ENCODE data around the gene SYPL1.
"Not testable (repeated sequence)": the region's sequence is repeated elsewhere in the genome, so short reads cannot be mapped to it uniquely, and the experiment has no call there.

The SYPL1 gene

DNA sequence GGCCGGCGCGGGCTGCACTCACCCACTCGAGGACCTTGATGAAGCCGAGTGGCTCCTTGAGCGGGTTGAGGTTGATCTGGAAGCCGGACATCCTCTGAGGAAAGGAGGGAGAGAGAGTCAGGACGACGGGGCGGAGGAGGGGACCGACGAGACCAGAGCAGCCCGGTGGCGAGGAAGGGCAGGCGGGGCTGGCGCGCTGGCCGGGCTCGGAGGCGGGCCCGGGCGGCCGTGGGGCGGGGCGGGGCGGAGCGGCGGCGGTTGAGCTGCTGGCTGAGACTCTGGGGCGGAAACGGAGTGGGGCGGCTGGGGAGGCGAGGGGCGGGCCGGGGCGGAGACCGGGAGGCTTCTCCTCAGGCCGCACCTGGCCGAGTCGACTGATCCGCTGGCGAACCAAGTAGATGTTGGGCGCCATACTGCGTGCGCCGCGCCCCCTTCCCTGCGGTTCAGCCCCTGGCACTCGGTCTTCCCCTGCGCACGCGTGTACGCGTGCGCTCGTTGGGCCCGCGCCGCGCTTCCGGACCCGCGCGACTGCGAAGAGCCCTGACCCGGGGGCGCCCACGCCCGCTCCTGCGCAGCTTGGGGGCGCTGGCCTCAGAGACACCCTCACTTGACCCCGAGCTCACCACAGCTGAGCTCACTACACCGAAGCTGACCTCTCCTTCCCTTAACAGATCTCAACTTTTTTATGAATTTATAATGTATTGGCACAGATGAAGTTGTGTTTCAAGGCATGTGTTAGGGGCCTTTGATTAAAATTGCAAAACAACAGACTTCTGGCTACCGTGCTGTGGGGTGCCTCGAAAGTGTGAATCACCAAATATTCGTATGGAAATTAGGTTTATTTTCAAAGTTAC is at the start of gene SYPL1:
TSS of gene SYPL1 (minus strand) at position 195 of the 854 bp plus-strand sequence. CDS start at position 91, 104 bp downstream.
- peak; percentile 96 for DNase-seq (ENCODE audit: low spot score)

DNA sequence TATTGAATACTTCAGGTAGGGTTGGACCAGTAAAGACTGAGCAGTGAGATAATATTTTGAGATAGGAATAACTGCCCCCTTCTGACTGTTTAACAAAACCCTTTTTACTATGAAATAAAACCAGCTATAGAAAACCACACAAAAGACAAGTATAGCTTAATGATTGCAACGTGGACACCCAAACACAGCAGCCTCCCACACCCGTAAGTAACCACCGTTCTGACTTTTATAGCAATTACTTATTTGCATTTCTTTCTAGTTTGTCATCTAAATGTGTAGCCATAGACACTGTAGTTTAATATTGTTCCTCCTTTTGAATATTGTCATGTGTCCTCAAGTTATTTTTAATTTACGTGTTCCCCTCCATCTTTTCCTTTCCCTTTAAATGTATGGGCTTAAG is 42.9 kb upstream of the SYPL1 start:
- DNase-seq (ENCODE audit: low spot score), result no peak

DNA sequence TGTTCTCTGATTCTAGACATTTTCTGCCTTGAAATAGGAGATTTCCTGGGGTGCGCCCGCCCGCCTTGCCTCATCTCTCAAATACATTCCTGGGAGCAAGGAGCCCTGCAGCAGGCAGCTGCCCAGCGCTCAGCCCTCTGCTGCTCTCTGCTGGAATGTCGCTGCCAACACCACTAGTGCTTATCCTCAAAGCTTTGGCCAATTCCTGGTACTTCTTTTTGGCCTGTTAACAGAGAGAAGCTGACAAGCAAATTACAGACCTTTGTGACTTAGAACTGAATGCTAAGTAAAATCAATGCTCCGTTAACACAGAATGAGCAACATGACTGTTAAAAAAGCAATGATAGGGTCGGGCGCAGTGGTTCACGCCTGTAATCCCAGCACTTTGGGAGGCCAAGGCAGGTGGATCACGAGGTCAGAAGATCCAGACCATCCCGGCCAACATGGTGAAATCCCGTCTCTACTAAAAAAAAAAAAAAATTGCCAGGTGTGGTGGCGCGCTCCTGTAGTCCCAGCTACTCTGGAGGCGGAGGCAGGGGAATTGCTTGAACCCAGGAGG is 41.9 kb upstream of the SYPL1 start:
- peak; percentile 80 for DNase-seq (ENCODE audit: low spot score)

DNA sequence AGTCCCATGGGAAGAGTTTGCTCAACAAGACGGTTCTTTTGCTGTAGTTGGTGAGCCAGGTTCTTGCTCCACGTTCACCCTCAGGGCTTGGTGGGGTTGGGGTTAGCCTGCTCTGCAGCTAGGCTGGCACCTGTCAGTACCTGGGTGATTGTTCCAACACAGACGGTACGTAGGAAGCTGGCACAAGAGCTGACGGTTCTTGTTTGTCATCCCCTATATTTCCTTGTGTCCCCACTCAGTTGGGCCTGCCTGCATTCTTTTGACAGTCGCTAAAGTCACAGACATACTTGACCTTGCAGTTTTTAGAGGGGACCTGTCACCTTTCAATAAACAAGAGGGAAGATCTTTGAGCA is 40.2 kb upstream of the SYPL1 start:
- DNase-seq (ENCODE audit: low spot score), result no peak

DNA sequence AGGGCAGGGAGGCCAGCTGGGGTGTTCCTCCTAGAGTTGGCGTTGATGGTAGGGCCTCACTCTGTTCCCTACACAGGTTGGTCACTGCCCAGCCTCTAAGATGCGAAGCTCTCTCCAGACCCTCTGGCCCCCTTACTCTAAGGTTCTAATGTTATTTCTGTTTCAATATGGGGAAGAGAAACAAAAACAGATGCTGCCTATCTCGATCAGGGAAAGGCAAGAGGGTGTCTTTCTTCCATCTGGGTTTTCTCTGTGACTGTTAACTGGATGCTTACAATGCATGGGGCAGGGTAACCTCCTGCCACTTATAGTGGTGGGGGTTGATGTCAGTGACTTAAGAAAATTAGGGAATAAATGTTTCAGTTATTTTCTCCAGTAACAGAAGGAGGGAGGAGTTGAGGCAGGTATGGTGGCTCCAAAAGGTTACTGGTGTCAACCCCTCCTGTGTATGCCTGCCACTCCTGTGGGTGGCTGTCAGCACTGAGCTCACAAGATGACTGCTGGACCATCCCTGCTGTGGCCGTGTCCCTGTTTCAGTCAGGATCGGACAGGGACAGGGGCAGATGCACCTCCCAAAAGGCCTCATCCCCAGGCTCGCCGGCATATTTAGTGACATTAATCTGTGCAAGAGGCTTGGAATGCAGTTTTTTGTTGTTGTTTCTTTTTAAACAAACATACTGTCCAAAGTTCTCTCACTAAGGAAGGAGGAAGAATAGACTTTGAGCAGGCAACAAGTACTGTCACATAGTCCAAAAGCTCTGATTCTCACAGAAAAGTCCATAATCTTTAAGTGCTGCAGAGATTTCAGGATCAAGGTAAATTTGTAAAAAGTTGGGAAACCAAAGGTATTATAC is 39.6 kb upstream of the SYPL1 start:
- DNase-seq (ENCODE audit: low spot score), result no peak

DNA sequence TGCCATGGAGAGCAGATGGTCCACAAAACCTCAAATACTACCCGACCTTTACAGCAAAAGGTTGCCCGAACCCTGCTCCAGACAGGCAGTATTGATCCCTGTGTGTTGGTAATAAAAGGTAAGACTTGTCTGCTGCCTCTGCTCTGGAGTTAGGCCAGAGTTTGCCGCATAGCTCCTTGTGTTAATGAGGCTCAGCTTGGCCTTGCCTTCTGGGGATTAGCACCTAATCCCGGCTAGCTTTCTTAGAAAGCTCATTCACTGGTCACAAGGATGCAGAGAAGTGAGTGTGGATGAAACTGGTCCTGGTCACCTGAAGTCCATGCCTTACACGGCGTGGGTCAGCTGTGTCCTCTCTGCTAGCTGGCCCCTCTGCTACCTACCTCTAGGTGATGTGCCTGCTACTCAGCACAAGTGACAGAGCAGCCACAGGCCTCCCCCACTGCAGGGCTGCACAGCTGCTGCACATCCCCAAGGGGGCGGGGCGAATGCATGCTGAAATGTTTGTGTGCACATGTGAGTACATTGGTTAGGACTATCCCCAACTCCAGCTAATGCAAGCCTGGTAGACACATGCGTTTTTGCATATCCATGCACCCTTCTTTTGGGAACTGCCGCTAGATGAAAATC is 31.7 kb upstream of the SYPL1 start:
- no peak for DNase-seq (ENCODE audit: low spot score)

DNA sequence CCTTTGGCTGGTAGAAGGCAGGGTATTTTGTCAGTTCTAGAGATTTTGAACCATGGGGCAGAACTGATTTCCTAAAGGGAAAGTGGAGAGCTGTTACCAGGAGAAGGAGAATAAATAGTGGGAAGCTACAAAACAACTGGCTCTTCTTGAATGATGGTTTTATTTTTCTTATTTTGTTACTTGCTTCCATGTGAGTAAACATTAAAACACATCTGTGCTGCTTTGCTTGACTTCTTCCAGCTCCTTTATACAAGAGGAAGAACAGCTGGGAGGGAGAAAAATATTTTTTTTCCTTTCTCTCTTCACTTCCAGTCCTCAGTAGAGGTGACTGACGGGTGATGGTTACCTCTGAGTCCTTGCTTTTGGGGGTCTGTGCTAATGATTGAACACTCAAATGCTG is 30.0 kb upstream of the SYPL1 start:
- no peak for DNase-seq (ENCODE audit: low spot score)

DNA sequence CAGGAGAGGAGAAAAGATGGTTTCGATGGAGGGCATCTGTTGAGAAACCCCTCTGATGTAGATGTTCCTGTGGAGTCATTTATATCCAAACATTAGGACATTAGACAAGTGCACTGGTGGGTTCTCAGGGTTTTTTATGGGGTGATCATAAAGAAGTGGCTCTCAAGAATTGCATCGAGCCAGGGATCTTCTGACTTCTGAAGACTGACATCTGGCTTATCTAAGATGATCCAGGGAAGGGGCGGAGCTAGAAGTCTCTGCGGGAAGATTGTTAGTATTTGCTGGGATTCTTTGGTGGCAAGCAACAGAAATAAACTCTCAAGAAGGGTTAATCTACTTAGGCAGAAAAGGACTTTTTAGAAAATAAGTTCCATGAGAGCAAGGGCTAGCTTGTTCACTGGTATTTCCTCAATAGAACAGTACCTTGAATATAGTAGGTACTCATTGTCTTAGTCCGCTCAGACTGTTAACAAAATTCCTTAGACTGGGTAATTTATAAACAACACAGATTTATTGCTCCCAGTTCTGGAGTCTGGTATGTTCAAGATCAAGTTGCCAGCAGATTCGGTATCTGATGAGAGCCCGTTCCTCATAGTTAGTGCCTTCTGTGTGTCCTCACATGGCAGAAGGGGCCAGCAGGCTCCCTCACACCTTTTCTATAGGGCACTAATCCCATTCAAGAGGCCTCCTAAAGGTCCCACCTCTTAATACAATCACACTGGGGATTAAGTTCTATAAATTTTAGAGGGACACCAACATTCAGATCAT is 28.5 kb upstream of the SYPL1 start:
- DNase-seq (ENCODE audit: low spot score), result no peak

DNA sequence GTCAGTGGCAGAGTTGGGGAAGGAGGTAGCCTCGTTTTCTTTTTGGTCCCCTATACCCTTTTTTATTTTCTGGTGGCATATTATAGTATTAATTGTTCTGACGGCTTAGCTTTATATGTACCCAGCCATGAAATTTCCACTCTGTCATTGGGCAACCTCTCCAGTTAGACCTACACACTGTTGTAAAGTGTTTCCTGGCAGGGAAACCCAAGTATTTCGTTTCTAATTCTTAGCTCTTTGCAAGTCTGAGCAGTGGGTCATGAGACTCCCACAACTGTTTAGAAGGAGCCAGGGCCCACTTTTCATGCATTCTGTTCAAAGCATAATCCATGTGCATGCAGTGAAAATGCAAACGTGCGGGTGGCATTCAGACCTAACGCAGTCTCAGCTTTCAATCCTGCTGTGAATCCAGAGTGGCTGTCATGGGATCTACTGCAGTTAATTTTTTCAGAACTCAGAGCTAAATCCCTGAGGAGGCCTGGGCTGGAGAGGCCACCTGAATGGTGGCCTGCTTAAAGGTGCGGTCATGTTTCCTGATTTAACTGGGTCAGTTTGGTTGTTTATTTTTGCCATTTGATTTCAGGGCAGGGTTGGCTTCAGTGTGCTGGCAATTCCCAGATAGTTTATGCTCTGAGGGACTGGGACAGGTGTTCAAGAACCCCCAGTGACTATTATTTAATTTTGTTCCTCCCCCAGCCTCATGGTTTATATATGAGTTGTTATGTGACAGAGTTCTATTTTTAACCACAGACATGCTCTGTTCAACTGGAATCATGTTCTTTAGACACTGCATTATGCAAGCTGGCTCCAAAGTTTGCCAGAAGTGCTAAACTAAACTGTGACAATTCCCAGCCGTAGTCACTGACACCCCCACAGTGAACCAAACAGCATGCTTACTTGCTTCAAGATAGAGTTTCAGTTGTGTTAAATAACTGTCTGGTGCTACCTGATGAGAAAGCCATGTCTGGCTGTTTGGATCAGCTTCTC is 27.4 kb upstream of the SYPL1 start:
- no peak for DNase-seq (ENCODE audit: low spot score)

DNA sequence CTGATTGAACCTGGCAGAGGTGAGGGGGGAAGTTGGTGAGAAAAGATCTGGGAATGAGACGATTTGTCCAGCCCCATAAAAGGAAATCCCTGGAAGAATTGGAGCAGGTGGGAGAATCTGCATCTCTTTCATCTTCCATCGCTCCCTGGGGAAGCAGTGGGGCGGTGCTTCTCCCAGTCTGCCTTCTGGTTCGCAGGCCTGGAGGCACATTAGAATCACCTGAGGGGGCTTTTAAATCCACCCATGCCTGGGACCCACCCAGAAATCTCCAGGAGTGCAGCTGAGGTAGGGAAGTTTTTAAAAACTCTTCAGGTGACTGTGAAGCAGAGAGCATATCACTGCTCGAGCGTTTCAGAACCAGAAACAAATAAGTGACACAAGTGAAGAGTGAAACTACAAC is 26.7 kb upstream of the SYPL1 start:
- no peak for DNase-seq (ENCODE audit: low spot score)

DNA sequence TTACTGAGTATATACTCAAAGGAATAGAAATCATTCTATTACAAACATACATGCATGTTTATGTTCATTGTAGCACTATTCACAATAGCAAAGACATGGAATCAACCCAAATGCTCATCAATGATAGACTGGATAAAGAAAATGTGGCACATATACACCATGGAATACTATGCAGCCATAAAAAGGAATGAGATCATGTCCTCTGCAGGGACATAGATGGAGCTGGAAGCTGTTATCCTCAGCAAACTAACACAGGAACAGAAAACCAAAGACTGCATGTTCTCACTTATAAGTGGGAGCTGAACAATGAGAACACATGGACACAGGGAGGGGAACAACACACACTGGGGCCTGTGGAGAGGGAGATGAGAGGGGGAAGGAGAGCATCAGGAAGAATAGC is 26.1 kb upstream of the SYPL1 start:
- DNase-seq (ENCODE audit: low spot score), result not testable (repeated sequence)

DNA sequence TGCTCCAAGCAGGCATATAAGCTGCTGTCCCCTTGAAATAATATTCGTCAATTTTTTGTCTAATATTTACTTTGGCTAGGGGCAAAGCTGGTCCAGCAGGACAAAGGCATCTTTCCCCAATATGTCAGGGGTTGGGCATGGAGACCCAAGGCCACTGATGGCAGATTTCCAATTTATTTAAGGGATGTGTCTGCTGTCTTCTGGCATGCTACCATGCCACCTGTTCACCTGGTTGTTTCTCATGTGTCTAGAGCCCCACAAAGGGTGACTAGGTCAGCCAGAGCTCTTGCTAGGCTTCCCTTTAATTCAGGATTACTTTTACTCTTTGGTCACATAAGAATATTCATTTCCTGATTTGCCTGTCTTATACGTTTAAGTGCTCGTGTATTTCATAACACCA is 22.1 kb upstream of the SYPL1 start:
- DNase-seq (ENCODE audit: low spot score), result no peak

DNA sequence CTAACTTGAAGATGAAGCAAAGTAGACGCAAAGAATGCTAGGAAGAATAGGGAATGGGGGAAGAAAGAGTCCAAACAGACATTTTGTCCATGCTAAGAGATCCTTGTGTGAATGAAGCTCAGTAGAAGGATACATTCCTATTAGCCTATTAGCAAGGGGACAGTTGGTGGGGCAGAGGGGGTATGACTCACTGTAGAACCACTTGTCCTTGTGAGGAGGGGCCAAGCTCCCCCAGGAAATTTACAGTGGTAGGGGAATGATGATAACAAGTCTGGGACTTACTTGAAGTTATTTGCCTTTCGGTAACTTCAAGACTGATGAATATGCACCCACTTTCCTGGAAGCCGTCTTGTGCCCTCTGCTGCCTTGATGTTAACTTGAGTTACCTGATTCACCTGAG is 17.2 kb upstream of the SYPL1 start:
- DNase-seq (ENCODE audit: low spot score), result no peak

DNA sequence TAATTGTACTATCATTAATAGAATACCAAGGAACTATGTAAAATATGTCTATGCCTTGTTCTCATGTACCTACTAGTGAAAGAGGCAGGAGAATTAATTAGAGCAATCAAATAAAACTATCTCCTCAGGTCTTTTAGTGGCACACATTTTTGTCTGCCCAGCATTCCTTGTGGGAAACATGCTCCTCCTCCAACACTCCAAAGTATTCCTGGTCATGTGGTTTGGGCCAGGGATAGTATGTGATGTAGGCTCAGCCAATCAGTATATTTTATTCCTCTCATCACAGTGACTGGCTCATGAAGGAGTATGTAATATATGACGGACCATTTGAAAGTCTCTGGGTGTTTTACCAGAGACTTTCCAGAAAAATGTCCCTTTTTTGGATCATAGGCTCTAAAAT is 16.7 kb upstream of the SYPL1 start:
- no peak for DNase-seq (ENCODE audit: low spot score)

DNA sequence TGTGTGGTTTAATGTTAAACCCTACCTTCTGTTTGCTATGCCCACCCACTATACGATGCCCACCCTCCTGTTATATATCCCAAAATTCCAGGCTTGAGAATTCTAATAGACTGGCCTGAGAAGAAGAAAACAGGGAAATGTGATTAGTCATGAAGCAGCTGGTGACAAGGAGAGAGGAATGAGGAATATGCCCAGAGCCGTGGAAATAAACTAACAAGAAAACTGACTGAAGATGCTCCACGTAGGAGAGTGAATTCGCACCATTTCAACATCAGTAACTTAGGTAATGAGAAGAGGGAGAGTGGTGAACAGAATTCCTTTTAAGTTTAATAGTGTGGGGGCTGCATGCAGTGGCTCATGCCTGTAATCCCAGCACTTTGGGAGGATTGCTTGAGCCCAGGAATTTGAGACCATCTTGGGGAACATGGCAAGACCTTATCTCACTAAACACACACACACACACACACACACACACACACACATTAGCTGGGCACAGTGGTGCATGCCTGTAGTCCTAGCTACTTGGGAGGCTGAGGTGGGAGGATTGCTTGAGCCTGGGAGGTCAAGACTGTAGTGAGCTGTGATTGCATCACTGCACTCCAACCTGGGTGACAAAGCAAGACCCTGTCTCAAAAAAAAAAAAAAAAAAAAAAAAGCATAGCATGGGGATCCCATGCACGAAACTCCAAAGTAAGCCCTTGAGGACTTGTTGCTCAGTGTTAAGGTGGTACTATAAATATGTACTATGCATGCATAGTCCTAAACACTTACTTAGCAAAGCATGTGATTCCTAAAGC is 16.1 kb upstream of the SYPL1 start:
- peak; percentile 23 for DNase-seq (ENCODE audit: low spot score)

DNA sequence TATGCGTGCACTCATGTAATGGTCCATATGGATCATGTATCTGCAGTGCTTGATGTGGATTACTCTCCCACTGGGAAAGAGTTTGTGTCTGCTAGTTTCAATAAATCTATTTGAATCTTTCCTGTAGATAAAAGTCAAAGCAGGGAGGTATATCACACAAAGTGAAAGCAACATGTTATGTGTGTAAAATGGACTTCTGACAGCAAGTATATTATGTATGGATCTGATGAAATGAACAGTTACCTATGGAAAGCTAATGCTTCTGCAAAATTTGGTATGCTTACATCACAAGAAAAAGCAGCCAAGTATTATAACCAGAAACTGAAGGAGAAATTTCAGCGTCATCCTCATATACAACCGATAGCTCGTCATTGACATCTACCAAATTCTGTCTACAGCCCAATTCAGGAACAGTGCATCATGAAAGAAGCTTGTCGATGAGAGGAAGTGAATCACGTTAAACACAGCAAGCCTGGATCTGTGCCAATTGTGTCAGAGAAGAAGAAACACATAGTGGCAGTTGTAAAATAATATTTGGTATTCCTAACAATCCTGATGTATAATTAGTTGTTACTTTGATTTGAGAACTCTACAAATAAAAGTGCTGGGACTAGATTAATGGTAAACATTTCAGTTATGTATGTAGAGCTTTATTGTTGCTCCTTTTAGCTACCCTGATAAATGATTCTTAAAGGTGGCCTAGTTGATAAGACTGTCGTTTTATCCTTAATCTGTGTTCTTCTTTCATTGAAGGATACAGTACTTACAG is 14.2 kb upstream of the SYPL1 start:
- DNase-seq (ENCODE audit: low spot score), result peak; percentile 72

DNA sequence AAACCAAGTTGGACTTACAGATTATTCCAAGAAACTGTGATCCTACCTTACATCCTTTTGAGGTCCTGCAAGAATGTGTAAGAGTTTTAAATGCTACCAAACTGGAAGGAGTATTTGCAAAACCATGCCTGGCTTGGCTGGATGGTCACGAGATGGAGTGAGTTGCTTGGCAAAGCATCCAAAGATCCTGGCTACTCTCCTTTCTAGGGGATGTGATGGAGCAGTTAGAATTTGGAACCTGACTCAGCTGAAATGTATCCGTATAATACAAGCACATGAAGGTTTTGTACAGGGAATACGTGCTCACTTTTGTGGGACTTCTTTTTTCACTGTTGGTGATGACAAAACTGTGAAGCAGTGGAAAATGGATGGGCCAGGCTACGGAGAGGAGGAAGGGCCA is 13.3 kb upstream of the SYPL1 start:
- no peak for DNase-seq (ENCODE audit: low spot score)

DNA sequence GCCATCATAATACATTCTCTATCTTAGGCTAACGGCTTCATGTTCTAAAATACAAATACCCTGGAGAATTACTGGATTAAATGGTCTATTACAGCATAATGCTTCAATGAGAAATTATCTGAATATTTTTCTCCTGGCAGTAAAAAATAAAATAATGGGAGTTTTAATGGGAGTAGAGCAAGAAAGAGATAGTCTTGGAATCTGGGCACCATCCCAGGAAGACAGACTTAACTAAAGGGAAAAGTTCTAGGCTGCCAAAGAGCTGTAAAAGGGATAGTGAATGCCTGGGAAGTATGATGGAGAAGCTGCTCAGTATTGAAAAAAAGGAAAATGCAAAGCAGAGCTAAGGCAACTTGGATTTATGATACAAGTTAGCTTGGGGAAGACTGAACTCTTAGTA is 12.1 kb upstream of the SYPL1 start:
- DNase-seq (ENCODE audit: low spot score), result no peak

DNA sequence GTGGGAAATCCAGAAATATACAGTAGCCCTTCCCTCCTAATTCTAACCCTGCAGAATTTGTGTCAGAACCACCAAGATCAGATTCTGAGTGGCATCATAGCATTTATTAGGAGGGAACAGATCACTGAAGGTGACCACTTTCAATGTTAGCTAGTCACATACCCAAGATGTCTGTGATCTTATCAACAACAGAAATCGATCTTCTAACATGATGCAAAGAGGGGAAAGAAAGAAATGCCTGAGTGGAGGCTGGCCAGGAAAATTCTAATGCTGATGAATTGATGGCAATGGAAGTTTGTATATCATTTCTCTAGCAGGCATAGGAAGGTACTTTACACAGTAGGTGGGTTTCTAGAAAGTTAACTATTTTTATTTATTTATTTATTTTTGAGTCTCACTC is 10.6 kb upstream of the SYPL1 start:
- no peak for DNase-seq (ENCODE audit: low spot score)

Measured in kidney tubule cell (primary cell).